Brain microvascular endothelial cell (primary cell): ENCODE data around the gene CTNND1.
A peak's percentile ranks its signal among the peaks of the same experiment; 100 is the strongest.

ENCODE experiments used
- DNase-seq: peaks from one replicate; pipeline ENCODE4 v3.0.0-alpha.2; 2020
- H3K27ac ChIP-seq: fragments of 250-450 bp; sonication (Bioruptor Pico); 2 replicates; pipeline ENCODE4 v1.5.1; 2020; ENCODE audit warnings: mild to moderate bottlenecking, moderate library complexity
- H3K27me3 ChIP-seq: fragments of 250-450 bp; sonication (Bioruptor Pico); replicated peaks from 2 replicates; pipeline ENCODE4 v1.5.1; 2020; ENCODE audit warnings: mild to moderate bottlenecking
- H3K36me3 ChIP-seq: fragments of 250-450 bp; sonication (Bioruptor Pico); replicated peaks from 2 replicates; pipeline ENCODE4 v1.5.1; 2020; ENCODE audit warnings: mild to moderate bottlenecking
- H3K4me3 ChIP-seq: 2 replicates; pipeline ENCODE4 v1.5.1; 2011; ENCODE audit warnings: low read depth, mild to moderate bottlenecking, control low read depth, low read length, moderate library complexity
- CTCF ChIP-seq: IDR thresholded peaks from 2 replicates; pipeline ENCODE4 v1.5.1; 2011; ENCODE audit warnings: low read depth, mild to moderate bottlenecking, moderate library complexity, low read length, control low read depth, inconsistent platforms; ENCODE audit errors: missing control alignments
- in situ Hi-C: cut with HindIII; loops from 2 replicates; pipeline ENCODE4 v1.10.0; 2017; ENCODE audit warnings: low sequenced_read_pairs, low pct_ligation_motif_present

CTNND1 gene

DNA sequence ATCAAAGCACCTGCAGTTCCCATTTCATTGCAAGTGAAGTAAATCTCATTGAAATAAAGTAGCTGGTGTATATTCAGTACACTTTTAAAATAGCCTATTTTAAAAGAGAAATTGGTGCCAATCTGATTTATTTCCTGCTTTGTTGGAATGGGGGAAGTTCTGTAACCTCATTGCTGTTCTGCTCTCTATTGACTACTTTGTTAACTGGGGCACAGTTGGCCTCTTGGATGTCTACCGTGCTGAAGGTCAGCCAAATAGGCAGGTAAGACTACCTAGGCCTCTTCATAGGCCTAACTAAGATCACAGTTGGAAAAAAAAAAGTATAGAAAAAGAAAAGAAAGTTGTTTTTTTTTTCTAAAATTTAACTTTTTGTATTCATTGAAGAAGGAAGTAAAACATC lies 9.2 kb downstream of the CTNND1 start:
- no peak overlapping the region for H3K4me3 ChIP-seq
- in situ Hi-C loops: no loop called here
- no peak overlapping the region for H3K27ac ChIP-seq
- no peak for TF ChIP-seq CTCF
- H3K36me3 ChIP-seq: no peaks in the 10 kb centered on the region
- no peak for DNase-seq
- no peaks in the 10 kb centered on the region for H3K27me3 ChIP-seq

GRCh38 chr11:57771365-57771764 lies 9.8 kb downstream of the CTNND1 start:
- TF ChIP-seq CTCF: no peak
- no peaks in the 10 kb centered on the region for H3K36me3 ChIP-seq
- DNase-seq: no peak
- in situ Hi-C loops: no loop called here
- no peaks in the 10 kb centered on the region for H3K27me3 ChIP-seq
- H3K4me3 ChIP-seq: no peak overlapping the region
- H3K27ac ChIP-seq: no peak overlapping the region

DNA sequence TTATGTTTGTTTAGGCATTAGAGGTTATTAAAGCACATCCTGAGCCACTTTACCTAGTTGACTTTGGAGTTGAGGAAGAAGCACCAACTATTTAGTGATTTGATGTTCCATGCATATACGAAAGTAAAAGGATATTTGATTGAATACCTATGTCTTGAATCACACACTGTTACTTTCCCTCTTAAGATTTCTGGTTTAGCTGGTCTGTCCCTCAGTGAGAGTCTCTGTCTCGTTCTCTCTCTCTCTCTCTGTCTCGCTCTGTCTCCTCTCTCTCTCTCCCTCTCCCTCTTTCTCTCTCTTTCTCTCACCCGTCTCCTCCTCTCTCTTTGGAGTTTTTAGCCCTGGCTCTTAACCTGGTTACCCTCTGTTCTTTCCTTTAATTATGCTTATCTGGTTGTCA lies 11.0 kb downstream of the CTNND1 start:
- no peak overlapping the region for H3K4me3 ChIP-seq
- TF ChIP-seq CTCF: no peak
- in situ Hi-C loops: no loop called here
- H3K27ac ChIP-seq: peak overlapping the region; percentile 71
- DNase-seq: no peak
- no peaks in the 10 kb centered on the region for H3K36me3 ChIP-seq
- H3K27me3 ChIP-seq: no peaks in the 10 kb centered on the region

- in situ Hi-C loops: no loop called here
- H3K27ac ChIP-seq: peak overlapping the region; percentile 71
- H3K4me3 ChIP-seq: no peak overlapping the region
- no peaks in the 10 kb centered on the region for H3K36me3 ChIP-seq
- no peak for TF ChIP-seq CTCF
- no peaks in the 10 kb centered on the region for H3K27me3 ChIP-seq
- DNase-seq: no peak
Observed at GRCh38 chr11:57773026-57773598, 11.5 kb downstream of the CTNND1 start.

GRCh38 chr11:57775491-57775890 lies 13.9 kb downstream of the CTNND1 start:
- H3K27ac ChIP-seq: peak overlapping the region; percentile 32
- TF ChIP-seq CTCF: no peak
- H3K36me3 ChIP-seq: no peaks in the 10 kb centered on the region
- no peak overlapping the region for H3K4me3 ChIP-seq
- no peaks in the 10 kb centered on the region for H3K27me3 ChIP-seq
- DNase-seq: no peak
- in situ Hi-C loops: no loop called here

DNA sequence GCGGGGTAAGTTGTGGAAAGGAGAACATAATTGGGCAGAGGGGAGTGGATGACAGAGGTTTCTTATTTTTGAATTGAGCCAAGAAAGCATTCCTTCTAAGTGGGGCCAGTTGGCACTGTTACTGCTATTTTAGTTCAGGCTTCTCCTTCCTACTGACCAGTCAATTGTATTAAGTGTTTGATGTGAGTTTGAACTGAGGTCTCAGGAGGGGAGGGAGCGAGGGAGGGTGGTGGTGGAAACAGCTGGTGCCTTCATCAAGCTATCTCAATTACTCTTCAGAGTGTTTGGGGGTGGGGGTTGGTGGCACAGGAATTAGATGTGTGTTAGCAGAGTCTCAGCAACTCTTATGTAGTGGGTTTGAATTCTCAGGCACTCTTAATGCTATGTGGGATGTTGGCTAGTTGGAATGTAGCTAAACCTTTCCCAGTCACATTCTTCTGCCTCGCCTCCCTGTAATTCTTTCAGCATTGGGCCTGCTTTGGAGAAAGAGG lies 14.5 kb downstream of the CTNND1 start:
- no peak for TF ChIP-seq CTCF
- Histone ChIP-seq H3K27ac (peak overlapping the region; percentile 32), H3K27me3 (no peaks in the 10 kb centered on the region), H3K4me3 (no peak overlapping the region), H3K36me3 (no peaks in the 10 kb centered on the region)
- no peak for DNase-seq
- in situ Hi-C loops: no loop called here
